Measurements from ENCODE around the gene UNC93B1.
"Not testable (repeated sequence)": the region's sequence is repeated elsewhere in the genome, so short reads cannot be mapped to it uniquely, and the experiment has no call there.

UNC93B1 gene

DNA sequence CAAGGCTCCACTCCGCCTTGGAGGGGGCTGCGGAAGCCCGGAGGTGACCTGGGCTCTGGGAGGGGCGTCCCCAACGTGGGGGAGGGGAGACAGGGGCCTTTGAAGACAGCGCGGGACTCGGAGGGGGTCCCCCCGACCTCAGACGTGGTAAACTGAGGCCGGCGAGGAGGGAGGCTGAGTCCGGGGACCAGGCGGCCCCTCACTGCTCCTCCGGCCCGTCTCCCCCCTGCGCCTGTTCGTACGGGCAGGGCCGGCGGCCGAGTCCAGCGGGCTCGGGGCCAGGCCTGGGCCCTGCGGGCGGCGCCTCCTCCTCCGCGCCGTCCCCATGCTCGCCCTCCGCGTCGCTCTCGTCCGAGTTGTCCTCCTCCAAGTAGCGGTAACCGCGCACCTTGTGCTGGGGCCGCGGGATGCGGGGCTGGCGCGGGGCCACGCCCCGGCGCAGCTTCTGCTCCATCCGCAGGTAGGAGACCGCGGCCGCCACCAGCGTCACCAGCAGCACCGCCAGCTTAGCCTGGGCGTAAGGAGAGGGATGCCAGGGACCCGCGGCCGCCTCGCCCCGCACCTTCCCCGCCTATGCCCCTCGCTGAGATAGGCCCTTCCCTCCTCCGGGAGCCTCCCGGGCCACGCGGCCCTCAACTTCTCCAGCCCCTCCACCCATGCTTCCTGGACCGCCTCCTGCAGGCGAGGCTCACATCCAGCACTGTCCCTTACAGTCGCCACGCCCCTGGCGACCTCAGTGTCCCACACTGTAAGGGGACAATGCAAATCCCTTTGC, 12.4 kb downstream of the UNC93B1 start:
- not testable (repeated sequence) for DNase-seq (ENCODE audit: low read depth)

DNA sequence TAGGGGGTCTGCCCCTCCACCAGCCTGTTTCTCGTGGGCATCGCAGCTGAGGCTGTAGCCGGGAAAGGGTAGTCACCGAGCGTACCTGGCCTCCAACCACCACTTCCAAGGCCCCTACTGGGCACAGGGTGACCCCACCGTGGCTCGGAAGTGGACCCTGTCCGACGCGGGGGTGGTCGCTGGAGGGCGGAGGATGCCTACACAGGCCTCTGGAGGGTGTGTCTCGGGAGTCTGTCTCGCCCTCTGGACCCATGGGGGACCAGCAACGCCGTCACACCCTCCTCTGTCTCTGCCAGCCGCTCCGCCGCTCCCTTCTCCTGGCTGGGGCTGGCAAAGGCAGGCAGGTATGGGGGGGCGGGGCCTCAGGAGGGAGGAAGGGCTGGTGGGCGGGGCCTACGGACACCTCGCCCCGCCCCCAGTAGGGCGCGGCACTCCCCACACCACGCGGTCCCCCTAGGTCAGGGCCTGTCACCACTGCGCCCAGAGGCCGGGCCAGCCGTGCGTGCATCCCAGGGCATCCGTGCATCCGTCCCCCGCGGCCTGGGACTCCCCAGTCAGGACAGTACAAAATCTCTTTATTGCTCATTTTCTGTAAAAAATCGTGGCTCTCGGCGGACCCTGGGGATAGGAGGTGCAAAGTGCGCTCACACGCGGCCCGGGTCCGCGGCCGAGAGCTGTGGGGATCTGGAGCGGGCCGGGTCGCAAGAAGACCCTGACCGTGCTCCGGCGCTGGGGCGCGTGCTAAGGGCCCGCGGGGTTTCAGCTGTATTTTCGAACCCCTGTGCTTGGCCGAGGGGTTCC, 13.2 kb downstream of the UNC93B1 start:
- DNase-seq (ENCODE audit: low read depth): not testable (repeated sequence)

GRCh38 chr11:67985302-67985701, 18.6 kb downstream of the UNC93B1 start:
- DNase-seq (ENCODE audit: low read depth): not testable (repeated sequence)

DNA sequence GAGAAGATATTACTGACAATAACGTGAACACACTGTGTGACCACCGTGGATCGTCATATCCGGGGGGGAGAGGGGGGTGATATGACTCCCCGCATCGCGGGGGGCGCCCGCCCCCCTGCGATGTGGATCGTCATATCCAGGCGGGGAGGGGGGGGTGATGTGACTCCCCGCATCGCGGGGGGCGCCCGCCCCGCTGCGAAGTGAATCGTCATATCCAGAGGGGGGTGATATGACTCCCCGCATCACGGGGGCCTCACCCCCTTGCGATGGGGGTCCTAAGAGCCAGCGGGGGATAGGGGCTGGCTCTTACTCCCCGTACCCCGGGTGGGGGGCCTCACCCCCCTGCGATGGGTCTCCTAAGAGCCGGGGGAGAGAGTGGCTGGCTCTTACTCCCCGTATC, 19.9 kb downstream of the UNC93B1 start:
- DNase-seq (ENCODE audit: low read depth): no peak

DNA sequence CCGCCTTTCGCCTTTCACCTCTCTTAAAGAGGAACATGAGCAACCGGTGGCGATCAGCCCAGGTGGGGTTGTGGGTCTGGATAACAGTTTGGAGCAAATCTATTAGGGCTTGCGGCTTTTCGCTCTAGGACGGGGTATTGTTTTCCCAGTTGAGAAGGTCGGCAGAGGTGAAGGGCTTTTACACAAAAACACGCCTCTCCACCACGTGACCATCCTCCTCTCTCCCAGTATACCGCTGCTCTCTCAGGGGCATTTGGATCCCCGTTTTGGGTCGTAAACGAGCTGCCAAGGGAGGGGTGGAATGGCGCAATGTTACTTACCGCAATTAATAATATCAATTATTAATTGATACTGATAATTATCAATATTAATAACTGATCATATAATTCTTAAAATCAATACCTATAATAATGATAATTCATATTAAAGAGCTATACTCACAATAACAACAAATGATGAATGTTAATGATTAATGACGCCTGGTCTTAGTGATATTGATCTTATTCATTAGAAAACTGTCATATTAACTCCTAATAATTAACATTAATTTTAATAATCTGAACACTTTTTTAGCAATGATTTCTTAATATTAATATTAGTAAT, 21.5 kb downstream of the UNC93B1 start:
- DNase-seq (ENCODE audit: low read depth): not testable (repeated sequence)

DNA sequence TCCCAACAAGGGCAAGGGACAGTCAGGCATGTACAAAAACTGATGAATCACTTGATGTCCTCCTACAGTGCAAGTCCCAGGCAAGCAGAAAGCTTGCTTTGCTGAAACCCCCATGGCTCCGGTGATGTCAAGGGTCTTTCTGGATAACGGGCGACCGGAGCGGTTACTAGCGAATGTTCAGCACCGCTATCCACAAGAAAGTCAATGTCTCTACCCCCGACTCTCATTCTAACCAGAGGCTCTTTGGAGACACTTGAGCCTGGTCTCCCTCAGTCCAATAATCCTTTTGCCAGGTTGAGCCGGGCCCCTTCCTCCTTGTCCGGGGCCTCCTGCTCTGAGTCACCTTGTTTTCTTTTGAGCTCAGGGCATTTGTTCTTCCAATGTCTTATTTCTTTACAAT, 22.7 kb downstream of the UNC93B1 start:
- not testable (repeated sequence) for DNase-seq (ENCODE audit: low read depth)

DNA sequence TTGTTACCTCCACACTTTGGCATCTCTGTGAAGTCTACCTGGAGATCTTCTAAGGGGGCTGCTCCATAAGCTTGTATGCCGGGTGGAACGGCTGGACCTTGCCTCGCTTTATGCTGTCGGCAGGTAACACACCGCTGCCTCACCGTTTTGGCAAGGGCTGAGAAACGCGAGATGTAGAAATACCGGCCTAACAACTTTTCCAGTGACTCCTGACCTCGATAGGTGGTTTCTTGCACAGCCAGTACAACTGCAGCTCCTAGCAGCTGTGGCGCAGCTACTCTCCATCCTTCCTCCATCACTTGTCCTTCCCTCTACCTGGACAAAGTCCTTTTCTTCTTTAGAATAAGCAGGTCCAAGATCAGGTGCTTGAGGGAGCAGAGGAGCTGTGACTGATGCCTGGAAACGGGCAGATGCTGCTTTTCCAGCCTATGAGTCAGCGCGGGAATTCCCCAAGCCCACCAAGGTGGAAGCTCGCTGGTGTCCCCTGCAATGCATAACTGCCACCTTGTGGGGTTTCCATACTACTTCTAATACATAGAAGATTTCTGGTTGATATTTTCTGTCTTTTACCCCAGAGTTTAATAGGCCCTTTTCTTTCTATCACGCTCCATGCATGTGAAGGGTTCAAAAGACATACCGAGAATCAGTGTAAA, 25.0 kb downstream of the UNC93B1 start:
- DNase-seq (ENCODE audit: low read depth): not testable (repeated sequence)

GRCh38 chr11:67974746-67975145, 29.2 kb downstream of the UNC93B1 start:
- DNase-seq (ENCODE audit: low read depth): not testable (repeated sequence)

DNA sequence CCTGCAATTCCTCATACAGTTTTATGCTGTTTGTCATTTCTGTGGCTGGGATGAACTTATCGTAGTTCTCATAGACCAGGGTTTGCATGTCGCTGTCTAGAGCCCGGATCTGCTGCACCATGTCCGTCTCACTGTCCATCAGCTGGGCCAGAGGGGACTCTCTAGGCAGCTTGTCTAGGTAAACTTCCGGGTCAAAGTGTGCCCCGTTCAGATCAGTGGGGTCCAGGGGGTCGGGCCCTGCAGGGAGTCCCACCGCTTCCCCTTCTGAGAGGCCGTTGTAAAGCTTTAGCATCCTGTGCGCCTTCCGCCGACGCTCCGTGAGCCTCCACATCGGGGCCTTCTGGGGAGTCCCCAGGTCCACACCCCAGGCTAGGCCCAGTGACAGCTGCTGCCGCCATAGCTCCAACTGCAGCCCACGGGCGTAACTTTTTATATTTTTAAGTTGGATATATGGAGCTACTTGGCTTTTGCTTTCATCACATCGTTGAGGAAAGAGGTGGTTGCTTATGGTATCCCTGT, 38.0 kb downstream of the UNC93B1 start:
- not testable (repeated sequence) for DNase-seq (ENCODE audit: low read depth)

GRCh38 chr11:67964746-67965145, 39.2 kb downstream of the UNC93B1 start:
- DNase-seq (ENCODE audit: low read depth): not testable (repeated sequence)

DNA sequence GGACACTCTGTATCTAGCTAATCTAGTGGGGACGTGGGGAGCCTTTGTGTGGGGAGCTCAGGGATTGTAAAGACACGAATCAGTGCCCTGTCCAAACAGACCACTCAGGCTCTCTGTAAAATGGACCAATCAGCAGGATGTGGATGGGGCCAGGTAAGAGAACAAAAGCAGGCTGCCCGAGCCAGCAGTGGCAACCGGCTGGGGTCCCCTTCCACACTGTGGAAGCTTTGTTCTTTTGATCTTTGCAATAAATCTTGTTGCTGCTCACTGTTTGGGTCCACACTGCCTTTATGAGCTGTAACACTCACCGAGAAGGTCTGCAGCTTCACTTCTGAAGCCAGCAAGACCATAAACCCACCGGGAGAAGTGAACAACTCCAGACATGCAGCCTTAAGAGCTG, 40.0 kb downstream of the UNC93B1 start:
- DNase-seq (ENCODE audit: low read depth): not testable (repeated sequence)

DNA sequence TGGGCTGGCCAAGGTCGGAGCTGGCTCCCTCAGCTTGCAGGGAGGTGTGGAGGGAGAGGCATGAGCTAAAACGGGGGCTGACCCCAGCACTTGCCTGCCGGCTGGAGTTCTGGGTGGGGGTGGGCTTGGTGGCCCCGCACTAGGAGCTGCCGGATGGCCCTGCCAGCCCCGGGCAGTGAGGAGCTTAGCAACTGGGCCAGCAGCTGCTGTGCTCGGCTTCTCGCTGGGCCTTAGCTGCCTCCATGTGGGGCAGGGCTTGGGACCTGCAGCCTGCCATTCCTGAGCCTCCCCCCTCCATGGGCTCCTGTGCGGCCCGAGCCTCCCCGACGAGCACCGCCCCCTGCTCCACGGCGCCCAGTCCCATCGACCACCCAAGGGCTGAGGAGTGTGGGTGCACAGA, 40.7 kb downstream of the UNC93B1 start:
- DNase-seq (ENCODE audit: low read depth): not testable (repeated sequence)

DNA sequence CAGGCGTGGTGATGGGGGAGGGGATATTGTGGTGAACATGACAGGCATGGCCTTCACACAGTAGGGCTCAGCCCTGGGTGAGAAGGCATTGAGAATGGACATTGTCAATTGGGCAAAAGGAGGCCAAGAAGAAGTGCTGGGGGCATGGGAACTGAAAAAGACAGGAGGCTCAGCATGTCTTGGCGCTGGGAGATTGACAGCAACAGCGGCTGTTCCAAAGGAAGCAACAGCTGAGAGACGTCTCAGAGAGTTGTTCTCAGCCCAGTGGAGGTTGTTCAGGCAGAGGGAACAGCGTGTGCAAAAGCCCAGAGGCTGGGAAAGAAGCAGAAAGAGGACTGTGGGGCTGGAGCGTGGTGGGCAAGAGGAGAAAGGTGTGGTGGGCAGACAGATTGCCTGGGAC, 47.7 kb downstream of the UNC93B1 start:
- DNase-seq (ENCODE audit: low read depth): not testable (repeated sequence)

DNA sequence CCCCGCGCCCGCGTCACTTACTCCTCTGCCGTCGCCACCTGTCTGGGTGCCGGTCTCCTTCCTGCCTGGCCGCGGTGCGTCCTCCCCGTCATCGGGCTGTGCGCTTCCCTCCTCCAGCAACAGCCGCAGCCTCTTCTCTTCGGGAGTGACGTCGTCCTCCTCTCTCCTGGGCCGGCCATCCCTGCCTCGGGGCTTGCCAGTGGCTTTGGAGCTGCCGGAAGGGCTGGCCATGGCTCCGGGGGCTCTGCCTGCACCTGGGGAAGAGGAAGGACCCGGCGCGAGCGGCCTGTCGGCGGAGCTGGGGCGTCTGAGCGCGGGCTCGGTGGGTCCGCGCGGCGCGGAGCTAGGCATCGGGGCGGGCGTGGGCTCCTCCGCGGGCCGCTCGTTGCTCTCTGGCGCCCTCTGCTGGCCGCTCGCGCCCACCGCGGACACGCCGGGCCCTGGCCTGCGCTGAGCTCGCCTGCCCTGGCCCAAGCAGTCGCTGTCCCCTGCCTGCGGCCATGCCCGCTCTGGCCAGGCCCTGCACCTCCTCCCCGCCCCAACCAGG, 48.4 kb downstream of the UNC93B1 start:
- peak; percentile 60 for DNase-seq (ENCODE audit: low read depth)

DNA sequence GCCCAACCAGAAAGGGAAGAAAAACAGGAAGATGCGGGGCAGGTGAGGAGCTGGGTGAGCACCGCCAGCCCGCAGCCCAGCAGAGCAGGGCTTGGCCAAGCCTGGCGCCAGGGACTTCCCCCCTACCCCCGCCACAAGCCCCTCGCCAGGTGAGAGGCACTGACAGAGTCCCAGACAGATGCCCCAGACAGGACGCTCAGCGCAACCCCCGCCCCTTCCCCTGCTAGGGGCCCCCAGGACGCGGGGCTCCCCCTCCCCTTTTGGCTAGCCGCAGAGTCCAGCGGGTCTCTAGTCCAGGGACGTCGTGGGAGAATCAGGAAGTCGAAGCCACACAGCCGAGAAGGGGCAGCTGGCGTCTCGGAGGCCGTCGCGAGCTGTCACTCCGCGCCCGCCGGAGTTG, 48.9 kb downstream of the UNC93B1 start:
- not testable (repeated sequence) for DNase-seq (ENCODE audit: low read depth)

- DNase-seq (ENCODE audit: low read depth): not testable (repeated sequence)
Measured at GRCh38 chr11:67954251-67954650, 49.6 kb downstream of the UNC93B1 start.

DNA sequence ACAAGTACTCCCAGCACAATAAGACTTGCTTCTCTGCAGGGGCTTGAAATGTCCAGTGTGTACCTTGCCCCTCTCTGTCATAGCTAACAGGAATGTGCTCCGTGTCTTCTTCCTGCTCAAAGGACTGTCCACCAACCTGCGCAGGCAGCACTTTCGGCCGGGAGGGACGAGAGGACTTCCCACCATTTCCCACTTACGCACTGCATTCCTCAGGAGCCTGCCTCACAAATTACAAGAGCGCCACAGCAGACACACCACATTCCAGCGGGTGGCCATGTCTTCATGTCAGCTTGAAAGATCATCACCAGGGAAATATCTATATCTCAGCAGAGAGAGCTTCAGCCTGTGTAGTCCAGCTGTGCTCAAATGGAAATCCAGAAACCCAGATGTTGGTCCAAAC, 53.2 kb downstream of the UNC93B1 start:
- DNase-seq (ENCODE audit: low read depth): not testable (repeated sequence)

DNA sequence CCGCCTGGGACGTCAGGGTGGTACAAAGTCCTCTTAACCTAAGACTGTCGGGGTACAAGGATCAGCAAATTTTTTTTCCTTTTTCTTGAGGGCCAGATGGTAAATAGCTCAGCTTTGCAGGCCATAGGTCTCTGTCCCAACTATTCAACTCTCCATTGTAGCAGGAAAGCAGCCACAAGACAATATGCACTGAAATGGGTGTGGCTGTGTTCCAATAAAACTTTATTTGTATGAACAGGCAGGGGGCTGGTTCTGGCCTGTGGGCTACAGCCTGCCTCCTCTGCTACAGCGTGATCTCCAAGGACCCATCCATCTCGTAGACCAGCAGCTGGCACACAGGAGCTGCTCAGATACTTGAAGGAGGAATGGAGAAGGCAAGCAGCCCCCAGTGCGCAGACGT, 56.1 kb downstream of the UNC93B1 start:
- not testable (repeated sequence) for DNase-seq (ENCODE audit: low read depth)

- not testable (repeated sequence) for DNase-seq (ENCODE audit: low read depth)
Measured at GRCh38 chr11:67946403-67946802, 57.5 kb downstream of the UNC93B1 start.

DNA sequence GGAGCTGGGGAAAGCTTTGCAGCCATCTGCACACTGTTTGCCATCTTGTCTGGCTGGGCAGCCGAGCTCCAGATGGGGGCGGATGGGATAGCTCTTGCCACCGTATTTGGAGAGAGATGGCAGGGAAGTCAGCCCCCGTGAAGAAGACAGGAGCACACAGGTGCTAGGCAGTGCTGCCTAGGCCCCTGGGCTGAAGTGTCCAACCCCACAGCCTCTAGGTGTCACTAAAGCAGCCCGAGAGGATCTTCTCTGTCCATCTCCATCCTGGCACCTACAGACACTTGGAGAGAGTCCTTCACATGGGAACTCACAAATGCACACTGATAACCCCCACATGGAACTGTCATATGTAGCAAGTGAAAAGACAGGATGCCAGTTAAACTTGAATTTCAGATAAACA, 60.5 kb downstream of the UNC93B1 start:
- DNase-seq (ENCODE audit: low read depth): not testable (repeated sequence)
